SK-N-SH treated with all-trans-retinoic acid at 6 μM for 48 hours (cell line): ENCODE measurements around the gene PDE6A.

Experiments used
- ARNTL ChIP-seq: fragments of 450-650 bp; formaldehyde crosslinking; IDR thresholded peaks from 2 replicates; pipeline ENCODE4 v1.5.0; 2020; ENCODE audit warnings: low read depth, mild to moderate bottlenecking, moderate library complexity, borderline replicate concordance
- CSDC2 ChIP-seq: fragments of 250-450 bp; sonication (Bioruptor Pico); IDR thresholded peaks from 2 replicates; pipeline ENCODE4 v1.5.0; 2020; ENCODE audit warnings: mild to moderate bottlenecking, moderate library complexity
- GLIS3 ChIP-seq: fragments of 250-450 bp; sonication (Bioruptor Pico); IDR thresholded peaks from 2 replicates; pipeline ENCODE4 v1.5.0; 2020; ENCODE audit warnings: mild to moderate bottlenecking, moderate library complexity
- PATZ1 ChIP-seq: fragments of 250-450 bp; sonication (Bioruptor Pico); IDR thresholded peaks from 2 replicates; pipeline ENCODE4 v1.8.0; 2020; ENCODE audit warnings: mild to moderate bottlenecking, moderate library complexity, borderline replicate concordance
- TCF4 ChIP-seq: fragments of 250-450 bp; sonication (Bioruptor Pico); IDR thresholded peaks from 2 replicates; pipeline ENCODE4 v1.8.0; 2021; ENCODE audit warnings: mild to moderate bottlenecking, moderate library complexity, borderline replicate concordance
- TOX ChIP-seq: fragments of 250-450 bp; sonication (Bioruptor Pico); IDR thresholded peaks from 2 replicates; pipeline ENCODE4 v1.8.0; 2021; ENCODE audit warnings: mild to moderate bottlenecking, moderate library complexity, borderline replicate concordance
- ZC3H10 ChIP-seq: fragments of 250-450 bp; sonication (Bioruptor Pico); IDR thresholded peaks from 2 replicates; pipeline ENCODE4 v1.5.1; 2021; ENCODE audit warnings: mild to moderate bottlenecking, moderate library complexity
- ZNF70 ChIP-seq: fragments of 450-650 bp; formaldehyde crosslinking; IDR thresholded peaks from 2 replicates; pipeline ENCODE4 v1.5.0; 2020; ENCODE audit warnings: mild to moderate bottlenecking, moderate library complexity
- TF ChIP-seq, protein P1 (sequence below): fragments of 250-450 bp; sonication (Bioruptor Pico); IDR thresholded peaks from 2 replicates; pipeline ENCODE4 v1.5.1; 2020; ENCODE audit warnings: low read depth, mild to moderate bottlenecking, moderate library complexity
- TF ChIP-seq, protein P2 (sequence below): fragments of 250-450 bp; sonication (Bioruptor Pico); IDR thresholded peaks from 2 replicates; pipeline ENCODE4 v1.5.1; 2021; ENCODE audit warnings: mild to moderate bottlenecking, moderate library complexity

DNA sequence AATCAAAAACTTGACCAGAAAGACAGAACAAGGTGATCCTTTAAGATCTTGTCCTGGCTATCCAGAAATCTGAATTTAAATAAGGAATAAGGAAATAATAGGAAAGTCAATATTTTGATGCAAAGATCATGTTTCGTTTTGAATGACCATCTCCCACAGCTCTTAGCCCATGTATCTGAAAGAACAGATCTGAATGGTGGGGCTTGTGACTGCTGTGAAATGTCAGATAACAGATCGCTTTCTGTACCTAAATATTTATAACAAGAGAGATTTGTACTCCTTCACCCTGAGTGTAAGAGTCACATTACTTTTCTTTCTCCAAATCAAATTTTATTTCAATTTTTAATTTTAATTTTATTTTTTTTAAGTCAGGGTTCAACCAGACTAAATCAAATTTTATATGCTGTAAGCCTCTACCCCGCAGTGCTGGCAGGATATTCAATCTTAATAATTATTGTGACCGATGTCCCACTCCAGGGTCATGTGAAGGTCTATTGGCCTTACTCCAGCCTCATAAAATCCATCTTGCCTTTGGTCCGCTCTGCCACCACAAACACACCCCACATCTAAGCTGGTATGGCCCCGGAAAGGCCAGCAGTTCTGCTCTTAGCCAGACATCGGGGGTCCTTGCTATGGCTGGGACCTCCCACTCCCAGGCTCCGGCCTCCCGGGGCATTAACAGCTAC, 9.0 kb upstream of the PDE6A start:
- TF ChIP-seq, protein P1, sequence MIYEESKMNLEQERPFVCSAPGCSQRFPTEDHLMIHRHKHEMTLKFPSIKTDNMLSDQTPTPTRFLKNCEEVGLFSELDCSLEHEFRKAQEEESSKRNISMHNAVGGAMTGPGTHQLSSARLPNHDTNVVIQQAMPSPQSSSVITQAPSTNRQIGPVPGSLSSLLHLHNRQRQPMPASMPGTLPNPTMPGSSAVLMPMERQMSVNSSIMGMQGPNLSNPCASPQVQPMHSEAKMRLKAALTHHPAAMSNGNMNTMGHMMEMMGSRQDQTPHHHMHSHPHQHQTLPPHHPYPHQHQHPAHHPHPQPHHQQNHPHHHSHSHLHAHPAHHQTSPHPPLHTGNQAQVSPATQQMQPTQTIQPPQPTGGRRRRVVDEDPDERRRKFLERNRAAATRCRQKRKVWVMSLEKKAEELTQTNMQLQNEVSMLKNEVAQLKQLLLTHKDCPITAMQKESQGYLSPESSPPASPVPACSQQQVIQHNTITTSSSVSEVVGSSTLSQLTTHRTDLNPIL (CRISPR knock-in tag): no peak
- TF ChIP-seq PATZ1 (CRISPR knock-in tag) (no peak), CSDC2 (no peak), ZNF70 (CRISPR knock-in tag) (no peak), ZC3H10 (CRISPR knock-in tag) (no peak), ARNTL (CRISPR knock-in tag) (no peak), TOX (CRISPR knock-in tag) (no peak), GLIS3 (CRISPR knock-in tag) (no peak), TCF4 (no peak)
- TF ChIP-seq, protein P2, sequence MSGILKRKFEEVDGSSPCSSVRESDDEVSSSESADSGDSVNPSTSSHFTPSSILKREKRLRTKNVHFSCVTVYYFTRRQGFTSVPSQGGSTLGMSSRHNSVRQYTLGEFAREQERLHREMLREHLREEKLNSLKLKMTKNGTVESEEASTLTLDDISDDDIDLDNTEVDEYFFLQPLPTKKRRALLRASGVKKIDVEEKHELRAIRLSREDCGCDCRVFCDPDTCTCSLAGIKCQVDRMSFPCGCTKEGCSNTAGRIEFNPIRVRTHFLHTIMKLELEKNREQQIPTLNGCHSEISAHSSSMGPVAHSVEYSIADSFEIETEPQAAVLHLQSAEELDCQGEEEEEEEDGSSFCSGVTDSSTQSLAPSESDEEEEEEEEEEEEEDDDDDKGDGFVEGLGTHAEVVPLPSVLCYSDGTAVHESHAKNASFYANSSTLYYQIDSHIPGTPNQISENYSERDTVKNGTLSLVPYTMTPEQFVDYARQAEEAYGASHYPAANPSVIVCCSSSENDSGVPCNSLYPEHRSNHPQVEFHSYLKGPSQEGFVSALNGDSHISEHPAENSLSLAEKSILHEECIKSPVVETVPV (CRISPR knock-in tag): no peak
